ENCODE data around the gene PKN1.

DNA sequence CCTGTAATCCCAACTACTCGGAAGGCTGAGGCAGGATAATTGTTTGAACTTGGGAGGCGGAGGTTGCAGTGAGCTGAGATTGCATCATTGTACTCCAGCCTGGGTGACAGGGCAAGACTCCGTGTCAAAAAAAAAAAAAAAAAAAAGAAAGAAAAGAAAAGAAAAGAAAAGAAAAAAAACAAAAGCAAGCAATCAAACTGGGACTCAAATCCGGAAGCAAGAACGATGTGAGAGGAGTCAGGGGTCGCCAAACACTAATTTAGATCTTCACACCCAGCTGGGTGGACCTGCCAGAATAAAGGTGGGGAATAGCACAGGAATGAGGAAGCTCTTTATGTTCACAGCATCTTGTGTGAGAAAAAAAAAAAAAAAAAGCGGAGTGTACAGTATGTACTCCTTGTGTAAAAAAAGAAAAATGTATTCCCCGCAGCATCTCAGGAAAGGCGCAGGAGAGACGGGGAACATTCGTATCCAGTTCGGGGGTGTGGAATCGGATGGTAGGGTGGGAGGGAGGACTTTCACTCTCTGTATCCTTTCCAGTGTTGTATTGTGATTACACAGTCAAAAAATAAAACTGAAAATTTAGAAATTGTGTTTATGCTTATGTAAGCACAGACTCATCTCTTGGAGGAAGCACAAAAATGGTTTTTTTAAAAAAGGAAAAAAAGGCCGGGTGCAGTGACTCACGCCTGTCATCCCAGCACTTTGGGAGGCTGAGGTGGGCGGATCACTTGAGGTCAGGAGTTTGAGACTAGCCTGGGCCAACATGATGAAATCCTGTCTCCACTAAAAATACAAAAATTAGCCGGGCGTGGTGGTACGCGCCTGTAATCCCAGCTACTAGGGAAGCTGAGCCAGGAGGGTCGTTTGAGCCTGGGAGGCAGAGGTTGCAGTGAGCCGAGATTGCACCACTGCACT, 77.5 kb downstream of the PKN1 start:
- TF ChIP-seq, protein P1, sequence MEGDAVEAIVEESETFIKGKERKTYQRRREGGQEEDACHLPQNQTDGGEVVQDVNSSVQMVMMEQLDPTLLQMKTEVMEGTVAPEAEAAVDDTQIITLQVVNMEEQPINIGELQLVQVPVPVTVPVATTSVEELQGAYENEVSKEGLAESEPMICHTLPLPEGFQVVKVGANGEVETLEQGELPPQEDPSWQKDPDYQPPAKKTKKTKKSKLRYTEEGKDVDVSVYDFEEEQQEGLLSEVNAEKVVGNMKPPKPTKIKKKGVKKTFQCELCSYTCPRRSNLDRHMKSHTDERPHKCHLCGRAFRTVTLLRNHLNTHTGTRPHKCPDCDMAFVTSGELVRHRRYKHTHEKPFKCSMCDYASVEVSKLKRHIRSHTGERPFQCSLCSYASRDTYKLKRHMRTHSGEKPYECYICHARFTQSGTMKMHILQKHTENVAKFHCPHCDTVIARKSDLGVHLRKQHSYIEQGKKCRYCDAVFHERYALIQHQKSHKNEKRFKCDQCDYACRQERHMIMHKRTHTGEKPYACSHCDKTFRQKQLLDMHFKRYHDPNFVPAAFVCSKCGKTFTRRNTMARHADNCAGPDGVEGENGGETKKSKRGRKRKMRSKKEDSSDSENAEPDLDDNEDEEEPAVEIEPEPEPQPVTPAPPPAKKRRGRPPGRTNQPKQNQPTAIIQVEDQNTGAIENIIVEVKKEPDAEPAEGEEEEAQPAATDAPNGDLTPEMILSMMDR (IDR thresholded peaks at IDR 0.05), result no peak
- no peak for TF ChIP-seq POLR2A (IDR thresholded peaks at IDR 0.05)

Data from right lobe of liver (tissue), 4 donors.